ENCODE data around the gene LPAR1.

- TF ChIP-seq CTCF (conservative IDR thresholded peaks at IDR 0.05 in 1 of 2, IDR thresholded peaks at IDR 0.05 in 1 of 2; ENCODE audit: extremely low read depth in 1 of 2, insufficient read depth in 1 of 2, low read depth in 1 of 2, low read length in 2 of 2), result no peak
- TF ChIP-seq EZH2 (IDR thresholded peaks at IDR 0.05; ENCODE audit: borderline replicate concordance, low read length), result no peak
Measured at GRCh38 chr9:111076042-111076441, 37.8 kb upstream of the LPAR1 start.

Data from mammary epithelial cell (primary cell).